ENCODE measurements around the gene ZBTB20.

The ZBTB20 gene

GRCh38 chr3:114376516-114377185, 770.4 kb downstream of the ZBTB20 start:
- DNase-seq (ENCODE audit: low read depth, low spot score) = no peak

GRCh38 chr3:114375608-114376421, 771.3 kb downstream of the ZBTB20 start:
- no peak for DNase-seq (ENCODE audit: low read depth, low spot score)

- DNase-seq (ENCODE audit: low read depth, low spot score) = no peak
Measured at GRCh38 chr3:114374433-114374990, 772.6 kb downstream of the ZBTB20 start.

- no peak for DNase-seq (ENCODE audit: low read depth, low spot score)
Measured at GRCh38 chr3:114370537-114371174, 776.4 kb downstream of the ZBTB20 start.

- DNase-seq (ENCODE audit: low read depth, low spot score) = peak; percentile 30
Measured at GRCh38 chr3:114365909-114366308, 781.2 kb downstream of the ZBTB20 start.

GRCh38 chr3:114364806-114365654, 782.1 kb downstream of the ZBTB20 start:
- no peak for DNase-seq (ENCODE audit: low read depth, low spot score)

- DNase-seq (ENCODE audit: low read depth, low spot score) = peak; percentile 56
Measured at GRCh38 chr3:114363554-114364202, 783.4 kb downstream of the ZBTB20 start.

GRCh38 chr3:114362815-114363214, 784.3 kb downstream of the ZBTB20 start:
- peak; percentile 42 for DNase-seq (ENCODE audit: low read depth, low spot score)

GRCh38 chr3:114361391-114361790, 785.7 kb downstream of the ZBTB20 start:
- DNase-seq (ENCODE audit: low read depth, low spot score) = no peak

GRCh38 chr3:114356525-114356924, 790.6 kb downstream of the ZBTB20 start:
- no peak for DNase-seq (ENCODE audit: low read depth, low spot score)

- DNase-seq (ENCODE audit: low read depth, low spot score) = peak; percentile 41
Measured at GRCh38 chr3:114356066-114356465, 791.0 kb downstream of the ZBTB20 start.

GRCh38 chr3:114355653-114356052, 791.4 kb downstream of the ZBTB20 start:
- DNase-seq (ENCODE audit: low read depth, low spot score) = no peak

GRCh38 chr3:114351822-114352145, 795.3 kb downstream of the ZBTB20 start:
- no peak for DNase-seq (ENCODE audit: low read depth, low spot score)

- no peak for DNase-seq (ENCODE audit: low read depth, low spot score)
Measured at GRCh38 chr3:114351123-114351821, 795.8 kb downstream of the ZBTB20 start.

- DNase-seq (ENCODE audit: low read depth, low spot score) = no peak
Measured at GRCh38 chr3:114350690-114351089, 796.4 kb downstream of the ZBTB20 start.

- DNase-seq (ENCODE audit: low read depth, low spot score) = no peak
Measured at GRCh38 chr3:114350271-114350670, 796.8 kb downstream of the ZBTB20 start.

GRCh38 chr3:114344492-114344891, 802.6 kb downstream of the ZBTB20 start:
- no peak for DNase-seq (ENCODE audit: low read depth, low spot score)

- DNase-seq (ENCODE audit: low read depth, low spot score) = no peak
Measured at GRCh38 chr3:114338651-114339357, 808.3 kb downstream of the ZBTB20 start.

GRCh38 chr3:114336857-114337256, 810.2 kb downstream of the ZBTB20 start:
- DNase-seq (ENCODE audit: low read depth, low spot score) = no peak
